Measurements from ENCODE around the gene SH3PXD2A.
"Not testable (repeated sequence)": the region's sequence is repeated elsewhere in the genome, so short reads cannot be mapped to it uniquely, and the experiment has no call there.

DNA sequence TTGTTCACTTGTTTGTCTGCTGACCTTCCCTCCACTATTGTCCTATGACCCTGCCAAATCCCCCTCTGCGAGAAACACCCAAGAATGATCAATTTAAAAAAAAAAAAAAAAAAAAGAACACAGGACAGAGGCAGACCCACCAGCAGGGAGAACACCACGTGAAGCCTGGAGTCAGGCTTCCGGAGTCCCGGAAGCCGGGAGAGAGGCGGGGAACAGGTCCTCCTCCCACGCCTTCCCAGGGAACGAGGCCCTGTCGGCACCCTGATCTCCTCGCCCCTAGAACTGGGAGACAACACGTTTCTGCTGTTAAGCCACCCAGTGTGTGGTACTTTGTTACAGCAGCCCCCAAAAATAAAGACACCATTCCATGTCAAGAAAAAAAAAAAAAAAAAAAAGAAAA, 247.3 kb downstream of the SH3PXD2A start:
- TF ChIP-seq, protein P1, sequence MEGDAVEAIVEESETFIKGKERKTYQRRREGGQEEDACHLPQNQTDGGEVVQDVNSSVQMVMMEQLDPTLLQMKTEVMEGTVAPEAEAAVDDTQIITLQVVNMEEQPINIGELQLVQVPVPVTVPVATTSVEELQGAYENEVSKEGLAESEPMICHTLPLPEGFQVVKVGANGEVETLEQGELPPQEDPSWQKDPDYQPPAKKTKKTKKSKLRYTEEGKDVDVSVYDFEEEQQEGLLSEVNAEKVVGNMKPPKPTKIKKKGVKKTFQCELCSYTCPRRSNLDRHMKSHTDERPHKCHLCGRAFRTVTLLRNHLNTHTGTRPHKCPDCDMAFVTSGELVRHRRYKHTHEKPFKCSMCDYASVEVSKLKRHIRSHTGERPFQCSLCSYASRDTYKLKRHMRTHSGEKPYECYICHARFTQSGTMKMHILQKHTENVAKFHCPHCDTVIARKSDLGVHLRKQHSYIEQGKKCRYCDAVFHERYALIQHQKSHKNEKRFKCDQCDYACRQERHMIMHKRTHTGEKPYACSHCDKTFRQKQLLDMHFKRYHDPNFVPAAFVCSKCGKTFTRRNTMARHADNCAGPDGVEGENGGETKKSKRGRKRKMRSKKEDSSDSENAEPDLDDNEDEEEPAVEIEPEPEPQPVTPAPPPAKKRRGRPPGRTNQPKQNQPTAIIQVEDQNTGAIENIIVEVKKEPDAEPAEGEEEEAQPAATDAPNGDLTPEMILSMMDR (IDR thresholded peaks at IDR 0.05), result not testable (repeated sequence)
- not testable (repeated sequence) for TF ChIP-seq EZH2phosphoT487 (IDR thresholded peaks at IDR 0.05)

Data from neural progenitor cell (in vitro differentiated cells).